ENCODE results near the gene WBP1.

- TF ChIP-seq, protein P1, sequence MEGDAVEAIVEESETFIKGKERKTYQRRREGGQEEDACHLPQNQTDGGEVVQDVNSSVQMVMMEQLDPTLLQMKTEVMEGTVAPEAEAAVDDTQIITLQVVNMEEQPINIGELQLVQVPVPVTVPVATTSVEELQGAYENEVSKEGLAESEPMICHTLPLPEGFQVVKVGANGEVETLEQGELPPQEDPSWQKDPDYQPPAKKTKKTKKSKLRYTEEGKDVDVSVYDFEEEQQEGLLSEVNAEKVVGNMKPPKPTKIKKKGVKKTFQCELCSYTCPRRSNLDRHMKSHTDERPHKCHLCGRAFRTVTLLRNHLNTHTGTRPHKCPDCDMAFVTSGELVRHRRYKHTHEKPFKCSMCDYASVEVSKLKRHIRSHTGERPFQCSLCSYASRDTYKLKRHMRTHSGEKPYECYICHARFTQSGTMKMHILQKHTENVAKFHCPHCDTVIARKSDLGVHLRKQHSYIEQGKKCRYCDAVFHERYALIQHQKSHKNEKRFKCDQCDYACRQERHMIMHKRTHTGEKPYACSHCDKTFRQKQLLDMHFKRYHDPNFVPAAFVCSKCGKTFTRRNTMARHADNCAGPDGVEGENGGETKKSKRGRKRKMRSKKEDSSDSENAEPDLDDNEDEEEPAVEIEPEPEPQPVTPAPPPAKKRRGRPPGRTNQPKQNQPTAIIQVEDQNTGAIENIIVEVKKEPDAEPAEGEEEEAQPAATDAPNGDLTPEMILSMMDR (IDR thresholded peaks at IDR 0.05 in 4 of 5, conservative IDR thresholded peaks at IDR 0.05 in 1 of 5), result no peak
- no peak for TF ChIP-seq POLR2A (IDR thresholded peaks at IDR 0.05)
These were observed 3.2 kb downstream of the WBP1 start for GRCh38 chr2:74461187-74462053.

Measured in gastrocnemius medialis (tissue), 4 donors.